HUES6 (cell line): ENCODE results near the gene PACS1.
A peak's percentile ranks its signal among the peaks of the same experiment; 100 is the strongest.

ENCODE experiments used
- H3K27ac ChIP-seq: 2 replicates; pipeline ENCODE4 v1.7.0; 2013; ENCODE audit warnings: low read depth, mild to moderate bottlenecking, low read length, inconsistent platforms
- H3K27me3 ChIP-seq: 2 replicates; pipeline ENCODE4 v1.6.1; 2013; ENCODE audit warnings: low read length; ENCODE audit not compliant: control insufficient read depth, insufficient read depth
- H3K36me3 ChIP-seq: 2 replicates; pipeline ENCODE4 v1.6.1; 2013; ENCODE audit warnings: low read length; ENCODE audit not compliant: control insufficient read depth, insufficient read depth
- H3K4me1 ChIP-seq: 2 replicates; pipeline ENCODE4 v1.6.1; 2013; ENCODE audit warnings: low read length; ENCODE audit not compliant: control insufficient read depth, insufficient read depth
- H3K4me3 ChIP-seq: 2 replicates; pipeline ENCODE4 v1.5.1; 2013; ENCODE audit warnings: low read depth, low read length
- H3K9ac ChIP-seq: one replicate; pipeline ENCODE4 v1.6.1; 2013; ENCODE audit warnings: mild to moderate bottlenecking, low read length
- H3K9me3 ChIP-seq: 2 replicates; pipeline ENCODE4 v1.6.1; 2013; ENCODE audit warnings: low read depth, low read length; ENCODE audit not compliant: control insufficient read depth, insufficient read depth

Gene PACS1

GRCh38 chr11:66067640-66068039, 2.4 kb upstream of the PACS1 start:
- Histone ChIP-seq H3K36me3 (peaks cover 67% of the 10 kb centered on the region), H3K27ac (no peak overlapping the region), H3K9ac (no peak overlapping the region)

GRCh38 chr11:66068154-66068821, 1.8 kb upstream of the PACS1 start:
- Histone ChIP-seq H3K4me3 (no peak overlapping the region), H3K27ac (no peak overlapping the region), H3K36me3 (peaks cover 60% of the 10 kb centered on the region)

More at GRCh38 chr11:66067640-66068039, 2.4 kb upstream of the PACS1 start:
- Histone ChIP-seq H3K4me3 (no peak overlapping the region), H3K27me3 (no peaks in the 10 kb centered on the region), H3K9me3 (no peaks in the 10 kb centered on the region), H3K4me1 (peaks cover 23% of the 10 kb centered on the region)

GRCh38 chr11:66068923-66069714, 953 bp upstream of the PACS1 start:
- Histone ChIP-seq H3K9ac (peak overlapping the region; percentile 77), H3K4me3 (peak overlapping the region; percentile 78), H3K27me3 (no peaks in the 10 kb centered on the region), H3K27ac (peak overlapping the region; percentile 70; the same call in 1 of the 2 replicates), H3K36me3 (peaks cover 55% of the 10 kb centered on the region), H3K4me1 (peaks cover 23% of the 10 kb centered on the region), H3K9me3 (no peaks in the 10 kb centered on the region)

More at GRCh38 chr11:66068154-66068821, 1.8 kb upstream of the PACS1 start:
- no peaks in the 10 kb centered on the region for H3K27me3 ChIP-seq
- H3K9ac ChIP-seq: no peak overlapping the region
- H3K9me3 ChIP-seq: no peaks in the 10 kb centered on the region
- peaks cover 23% of the 10 kb centered on the region for H3K4me1 ChIP-seq

- peaks cover 41% of the 10 kb centered on the region for H3K36me3 ChIP-seq
- no peak overlapping the region for H3K27ac ChIP-seq
- peak overlapping the region; percentile 77 for H3K9ac ChIP-seq
These were observed 720 bp downstream of the PACS1 start for GRCh38 chr11:66070604-66071380.

GRCh38 chr11:66071381-66071801, 1.3 kb downstream of the PACS1 start:
- Histone ChIP-seq H3K4me1 (peaks cover 23% of the 10 kb centered on the region), H3K9me3 (no peaks in the 10 kb centered on the region), H3K27ac (no peak overlapping the region), H3K36me3 (peaks cover 36% of the 10 kb centered on the region), H3K9ac (peak overlapping the region; percentile 67), H3K27me3 (no peaks in the 10 kb centered on the region), H3K4me3 (peak overlapping the region; percentile 78)

More at GRCh38 chr11:66070604-66071380, 720 bp downstream of the PACS1 start:
- Histone ChIP-seq H3K27me3 (no peaks in the 10 kb centered on the region), H3K9me3 (no peaks in the 10 kb centered on the region), H3K4me3 (peak overlapping the region; percentile 78), H3K4me1 (peaks cover 23% of the 10 kb centered on the region)

GRCh38 chr11:66072081-66072480, 2.0 kb downstream of the PACS1 start:
- peaks cover 23% of the 10 kb centered on the region for H3K4me1 ChIP-seq
- no peak overlapping the region for H3K9ac ChIP-seq
- H3K27ac ChIP-seq: no peak overlapping the region
- H3K9me3 ChIP-seq: no peaks in the 10 kb centered on the region
- H3K4me3 ChIP-seq: peak overlapping the region; percentile 78; the same call in 1 of the 2 replicates
- peaks cover 29% of the 10 kb centered on the region for H3K36me3 ChIP-seq
- no peaks in the 10 kb centered on the region for H3K27me3 ChIP-seq

- H3K27me3 ChIP-seq: no peaks in the 10 kb centered on the region
- H3K36me3 ChIP-seq: peaks cover 25% of the 10 kb centered on the region
- H3K9me3 ChIP-seq: no peaks in the 10 kb centered on the region
- no peak overlapping the region for H3K9ac ChIP-seq
- H3K4me3 ChIP-seq: no peak overlapping the region
- peaks cover 23% of the 10 kb centered on the region for H3K4me1 ChIP-seq
- no peak overlapping the region for H3K27ac ChIP-seq
These were observed 2.4 kb downstream of the PACS1 start for GRCh38 chr11:66072518-66072917.

GRCh38 chr11:66073669-66074068, 3.6 kb downstream of the PACS1 start:
- Histone ChIP-seq H3K4me1 (peaks cover 19% of the 10 kb centered on the region), H3K36me3 (peaks cover 13% of the 10 kb centered on the region), H3K9me3 (no peaks in the 10 kb centered on the region), H3K9ac (no peak overlapping the region), H3K27ac (no peak overlapping the region), H3K27me3 (no peaks in the 10 kb centered on the region), H3K4me3 (no peak overlapping the region)

- Histone ChIP-seq H3K4me3 (no peak overlapping the region), H3K36me3 (peaks cover 6% of the 10 kb centered on the region), H3K4me1 (peaks cover 14% of the 10 kb centered on the region)
These were observed 5.2 kb downstream of the PACS1 start for GRCh38 chr11:66075273-66075672.

GRCh38 chr11:66076561-66076960, 6.5 kb downstream of the PACS1 start:
- peaks cover 9% of the 10 kb centered on the region; the same call in 1 of the 2 replicates for H3K4me1 ChIP-seq
- peaks cover 6% of the 10 kb centered on the region for H3K36me3 ChIP-seq
- H3K9ac ChIP-seq: no peak overlapping the region
- H3K27ac ChIP-seq: no peak overlapping the region
- no peaks in the 10 kb centered on the region for H3K9me3 ChIP-seq
- no peaks in the 10 kb centered on the region for H3K27me3 ChIP-seq
- no peak overlapping the region for H3K4me3 ChIP-seq

More at GRCh38 chr11:66075273-66075672, 5.2 kb downstream of the PACS1 start:
- no peaks in the 10 kb centered on the region for H3K9me3 ChIP-seq
- no peak overlapping the region for H3K27ac ChIP-seq
- H3K9ac ChIP-seq: no peak overlapping the region
- no peaks in the 10 kb centered on the region for H3K27me3 ChIP-seq
